ENCODE measurements around the gene GUCY2D. TPM values are rescaled to one million over a fixed set of nuclear protein-coding genes. Genes with fewer than 3 reads are reported as not detected.
"Not testable (repeated sequence)": the region's sequence is repeated elsewhere in the genome, so short reads cannot be mapped to it uniquely, and the experiment has no call there.

Gene GUCY2D
- total RNA-seq, 3 donors from 2014 or later = 0.26 TPM; not detected in 2

GRCh38 chr17:8020776-8021564 is 18.6 kb downstream of the GUCY2D start:
- TF ChIP-seq CTCF (IDR thresholded peaks at IDR 0.05) = no peak
- intact Hi-C loops (cut with DNase I, micrococcal nuclease) = no loop called here

GRCh38 chr17:8021565-8022359 is 19.3 kb downstream of the GUCY2D start:
- intact Hi-C loops (cut with DNase I, micrococcal nuclease) = no loop called here
- TF ChIP-seq CTCF (IDR thresholded peaks at IDR 0.05) = no peak
- H3K4me1 ChIP-seq (ENCODE audit: low read depth) = peaks cover 5% of the 10 kb centered on the region
- no peak overlapping the region for H3K4me3 ChIP-seq
- H3K36me3 ChIP-seq (ENCODE audit: low read depth) = no peaks in the 10 kb centered on the region
- no peaks in the 10 kb centered on the region for H3K9me3 ChIP-seq
- ATAC-seq (no peak), DNase-seq (no peak)

More at GRCh38 chr17:8020776-8021564, 18.6 kb downstream of the GUCY2D start:
- no peak overlapping the region for H3K4me3 ChIP-seq
- peaks cover 13% of the 10 kb centered on the region for H3K4me1 ChIP-seq (ENCODE audit: low read depth)
- no peaks in the 10 kb centered on the region for H3K36me3 ChIP-seq (ENCODE audit: low read depth)
- ATAC-seq (no peak), DNase-seq (no peak)
- no peaks in the 10 kb centered on the region for H3K9me3 ChIP-seq

- ATAC-seq = no peak
- Histone ChIP-seq H3K4me3 (no peak overlapping the region), H3K4me1 (ENCODE audit: low read depth) (no peaks in the 10 kb centered on the region), H3K9me3 (no peaks in the 10 kb centered on the region), H3K36me3 (ENCODE audit: low read depth) (no peaks in the 10 kb centered on the region)
- DNase-seq = no peak
- no peak for TF ChIP-seq CTCF (IDR thresholded peaks at IDR 0.05)
- intact Hi-C loops (cut with DNase I, micrococcal nuclease) = no loop called here
Observed at GRCh38 chr17:8022360-8023003, 20.1 kb downstream of the GUCY2D start.

- H3K4me3 ChIP-seq; H3K9me3 ChIP-seq; intact Hi-C loops (cut with DNase I, micrococcal nuclease); H3K4me1 ChIP-seq (ENCODE audit: low read depth); ATAC-seq; H3K36me3 ChIP-seq (ENCODE audit: low read depth); DNase-seq: not testable (repeated sequence)
Observed at GRCh38 chr17:8024161-8024560, 21.7 kb downstream of the GUCY2D start.

- ATAC-seq = no peak
- intact Hi-C loops (cut with DNase I, micrococcal nuclease) = no loop called here
- Histone ChIP-seq H3K36me3 (ENCODE audit: low read depth) (no peaks in the 10 kb centered on the region), H3K4me1 (ENCODE audit: low read depth) (no peaks in the 10 kb centered on the region), H3K4me3 (no peak overlapping the region), H3K9me3 (no peaks in the 10 kb centered on the region)
- no peak for DNase-seq
- no peak for TF ChIP-seq CTCF (IDR thresholded peaks at IDR 0.05)
Observed at GRCh38 chr17:8025176-8025911, 22.9 kb downstream of the GUCY2D start.

All from mucosa of descending colon (tissue), 3 donors.